Heart right ventricle (tissue), 16 donors: ENCODE results near the gene MAP3K6. TPM values are rescaled to one million over a fixed set of nuclear protein-coding genes. Genes with fewer than 3 reads are reported as not detected.
A peak's percentile ranks its signal among the peaks of the same experiment; 100 is the strongest.

Experiments used
- ATAC-seq, 8 donors: fragments of 200-7000 bp; cut with Tn5 transposase; one replicate each; pipeline ENCODE4 v1.9.1; 2020; ENCODE audit warnings: mild to moderate bottlenecking in 8 of 8, moderate library complexity in 8 of 8, moderate number of reproducible peaks in 1 of 8
- DNase-seq, 2 donors: peaks; one replicate each; pipeline ENCODE4 v3.0.0-alpha.2; 2020
- H3K27ac ChIP-seq, 10 donors: fragments of 200-600 bp; sonication (generic) in 2 of 10; one replicate each; pipeline versions ENCODE4 v1.5.0 to v1.8.0; 2020 to 2022; ENCODE audit warnings: mild to moderate bottlenecking in 3 of 10
- H3K27me3 ChIP-seq, 7 donors: fragments of 200-600 bp; one replicate each; pipeline ENCODE4 v1.8.0; 2021 to 2022; ENCODE audit warnings: mild to moderate bottlenecking in 2 of 7
- H3K36me3 ChIP-seq, 9 donors: fragments of 200-600 bp; sonication (generic) in 1 of 9; one replicate each; pipeline versions ENCODE4 v1.5.0 to v1.8.0; 2020 to 2022; ENCODE audit warnings: mild to moderate bottlenecking in 2 of 9
- H3K4me1 ChIP-seq, 9 donors: fragments of 200-600 bp; sonication (generic) in 1 of 9; one replicate each; pipeline versions ENCODE4 v1.5.0 to v1.8.0; 2020 to 2022; ENCODE audit warnings: mild to moderate bottlenecking in 4 of 9
- H3K4me3 ChIP-seq, 10 donors: fragments of 200-600 bp; sonication (generic) in 2 of 10; one replicate each; pipeline versions ENCODE4 v1.5.0 to v1.8.0; 2020 to 2022; ENCODE audit warnings: mild to moderate bottlenecking in 7 of 10, moderate library complexity in 2 of 10
- H3K9me3 ChIP-seq, 11 donors: fragments of 200-600 bp in 10 of 11; sonication (generic) in 2 of 11; one replicate each; pipeline versions ENCODE4 v1.5.0 to v1.8.0; 2013 to 2022; ENCODE audit warnings: mild to moderate bottlenecking in 2 of 11, control low read depth in 1 of 11, moderate library complexity in 1 of 11
- WGBS, 2 donors: extraction: QIAGEN DNeasy Blood & Tissue Kit; methylation state at CpG; one replicate each; pipeline ENCODE4 v1.1.7; 2013; ENCODE audit warnings: inconsistent platforms in 1 of 2; 5-methylcytosine and 5-hydroxymethylcytosine counted together
- intact Hi-C, 10 donors: fragments of 100-400 bp; cut with DNase I; formaldehyde crosslinking; loops; one replicate each; pipeline versions ENCODE4 v1.11.1 to v1.14.2; 2022
- polyA plus RNA-seq, 2 donors: library from polyadenylated mRNA; stranded (reverse); fragments of 200-250 nt; gene quantifications; one replicate each; pipeline ENCODE4 v1.2.3, GENCODE V29; 2013
- total RNA-seq, 10 donors: library from RNA; stranded (reverse); fragmentation: NEBNext Ultra II Directional in 3 of 10; extraction: Animal tissue kit (Norgen Biotek cat#: 25700) in 3 of 10; gene quantifications; one replicate each; pipeline versions ENCODE4 v1.2.1 to v1.2.4, GENCODE V29; 2021 to 2023
- TF ChIP-seq, protein P1 (sequence below), 9 donors: fragments of 200-600 bp; sonication (generic) in 2 of 9; IDR thresholded peaks; one replicate each; pipeline versions ENCODE4 v1.5.0 to v1.8.0; 2021 to 2022; ENCODE audit warnings: antibody characterized with exemption in 9 of 9, mild to moderate bottlenecking in 5 of 9, moderate library complexity in 1 of 9
- donor health status: Arrhythmogenic right ventricular cardiomyopathy.
- donor health status: ischemic (EF 13 %, LVEDD 7.1; RV severe dilation, severe dysfunction).
- donor health status: healthy with polysubstance abuse.
- donor health status: DM: no; HTN: yes; CAD: no.
- donor health status: DM: no; HTN: no; CAD: no.
- donor health status: ischemic (EF 25% LVEDD 6.9; RV normal size, moderate dysfunction).
- donor health status: ischemic (EF 25% LVEDD 5.7; RV mildly dilated, moderate dysfunction).
- donor health status: healthy.
- donor health status: DM: yes; HTN: yes; CAD: no.
- donor health status: Ischemic cardiomyopathy.
- donor health status: ischemic (EF 35%, LVEDD 5.7; RV mildly dilated, moderate dysfunction).
- donor health status: nonischemic (EF 11% LVEDD 7.7; RV severe dilation, severe dysfunction).
- donor health status: DM: yes; HTN: yes; CAD: no.
- donor health status: PGD.
- donor health status: ischemic (EF 29% LVEDD 5.4; RV normal size, mild dysfunction).
- donor health status: nonischemic (EF 23%, LVEDD 6.1; RV moderate dilation, normal function).

MAP3K6 gene
- total and polyA plus RNA-seq, 12 donors = 18.6 to 179 (median 30.4) TPM

DNA sequence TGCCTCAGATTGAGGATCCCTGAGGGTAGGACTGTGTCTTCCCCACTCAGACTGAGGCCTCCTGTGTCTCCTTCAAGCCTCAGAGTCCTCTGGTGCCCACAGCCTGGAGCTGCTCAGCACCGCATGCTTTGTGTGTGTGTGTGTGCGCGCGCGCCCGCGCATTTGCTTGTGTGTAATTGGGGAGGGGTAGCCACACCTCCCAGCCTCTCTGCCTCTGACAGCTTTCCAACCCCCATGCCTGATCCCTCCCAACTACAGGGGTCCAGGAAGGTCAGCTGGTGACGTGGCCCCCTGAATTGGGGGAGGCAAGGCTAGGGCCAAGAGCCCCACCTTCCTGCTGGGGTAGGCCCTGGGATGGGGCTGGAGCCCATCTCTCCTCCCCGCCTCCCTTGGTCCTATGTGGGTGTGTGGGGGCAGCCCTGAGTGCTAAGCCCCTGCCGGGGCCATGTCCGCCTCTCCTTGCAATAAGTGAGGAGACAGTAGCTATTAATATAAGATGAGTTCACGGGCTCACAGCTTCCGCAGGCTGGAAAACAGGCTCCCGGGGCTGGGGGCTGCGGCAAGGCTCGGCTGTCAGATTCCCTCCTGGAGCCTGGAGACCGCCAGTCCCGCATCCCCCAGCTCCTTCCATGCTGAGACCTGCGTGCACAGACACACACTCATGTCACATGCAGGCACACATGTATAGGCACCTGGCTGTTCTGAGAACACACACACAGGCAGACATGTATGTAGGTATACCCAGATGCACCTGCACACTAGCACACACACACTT is 32.7 kb upstream of the MAP3K6 start:
- no peak for DNase-seq
- Histone ChIP-seq H3K4me3 (no peak overlapping the region), H3K9me3 (no peaks in the 10 kb centered on the region), H3K27me3 (no peaks in the 10 kb centered on the region), H3K4me1 (peaks cover 26 to 96% (median 79%) of the 10 kb centered on the region in 9 donors), H3K27ac (peak overlapping the region in 5 of 10 donors; percentile 10 to 26 (median 21)), H3K36me3 (no peaks in the 10 kb centered on the region)
- TF ChIP-seq, protein P1, sequence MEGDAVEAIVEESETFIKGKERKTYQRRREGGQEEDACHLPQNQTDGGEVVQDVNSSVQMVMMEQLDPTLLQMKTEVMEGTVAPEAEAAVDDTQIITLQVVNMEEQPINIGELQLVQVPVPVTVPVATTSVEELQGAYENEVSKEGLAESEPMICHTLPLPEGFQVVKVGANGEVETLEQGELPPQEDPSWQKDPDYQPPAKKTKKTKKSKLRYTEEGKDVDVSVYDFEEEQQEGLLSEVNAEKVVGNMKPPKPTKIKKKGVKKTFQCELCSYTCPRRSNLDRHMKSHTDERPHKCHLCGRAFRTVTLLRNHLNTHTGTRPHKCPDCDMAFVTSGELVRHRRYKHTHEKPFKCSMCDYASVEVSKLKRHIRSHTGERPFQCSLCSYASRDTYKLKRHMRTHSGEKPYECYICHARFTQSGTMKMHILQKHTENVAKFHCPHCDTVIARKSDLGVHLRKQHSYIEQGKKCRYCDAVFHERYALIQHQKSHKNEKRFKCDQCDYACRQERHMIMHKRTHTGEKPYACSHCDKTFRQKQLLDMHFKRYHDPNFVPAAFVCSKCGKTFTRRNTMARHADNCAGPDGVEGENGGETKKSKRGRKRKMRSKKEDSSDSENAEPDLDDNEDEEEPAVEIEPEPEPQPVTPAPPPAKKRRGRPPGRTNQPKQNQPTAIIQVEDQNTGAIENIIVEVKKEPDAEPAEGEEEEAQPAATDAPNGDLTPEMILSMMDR (IDR thresholded peaks at IDR 0.05) = no peak
- intact Hi-C loops = loop anchor here in 9 of 10 donors (5.0 to 10.0 kb wide), 6 partner anchors 77 to 355 kb away; partner anchors contain the start of gene TMEM222 (in 1 of the 9)
- WGBS, 2 donors = 40 to 45% methylated on average over 19 of the region's 19 CpGs
- peak in 1 of 8 donors; percentile 15 for ATAC-seq

- Histone ChIP-seq H3K27me3 (no peaks in the 10 kb centered on the region), H3K27ac (peak overlapping the region in 2 of 10 donors; percentile 10 to 22), H3K4me3 (no peak overlapping the region), H3K4me1 (peaks cover 17 to 87% (median 70%) of the 10 kb centered on the region in 9 donors), H3K36me3 (no peaks in the 10 kb centered on the region), H3K9me3 (no peaks in the 10 kb centered on the region)
- intact Hi-C loops = loop anchor here in 6 of 10 donors (5.0 to 10.0 kb wide), 5 partner anchors 76 to 354 kb away; partner anchors contain the start of gene TMEM222 (in 1 of the 6)
- WGBS, 2 donors = 88 to 91% methylated on average over 4 of the region's 4 CpGs
- DNase-seq (no peak), ATAC-seq (no peak)
- TF ChIP-seq, protein P1 (IDR thresholded peaks at IDR 0.05) = no peak
Observed at GRCh38 chr1:27398405-27399149, 31.8 kb upstream of the MAP3K6 start.

- H3K4me3 ChIP-seq = no peak overlapping the region
- no peaks in the 10 kb centered on the region for H3K27me3 ChIP-seq
- DNase-seq = no peak
- H3K36me3 ChIP-seq = no peaks in the 10 kb centered on the region
- no peak for ATAC-seq
- H3K4me1 ChIP-seq = peaks cover 10 to 81% (median 62%) of the 10 kb centered on the region in 9 donors
- no peaks in the 10 kb centered on the region for H3K9me3 ChIP-seq
- H3K27ac ChIP-seq = peak overlapping the region in 3 of 10 donors; percentile 12 to 68 (median 22)
- 73 to 80% methylated on average over 7 of the region's 7 CpGs for WGBS, 2 donors
- intact Hi-C loops = loop anchor here in 6 of 10 donors (5.0 to 10.0 kb wide), 5 partner anchors 75 to 353 kb away; partner anchors contain the start of gene TMEM222 (in 1 of the 6)
- TF ChIP-seq, protein P1 (IDR thresholded peaks at IDR 0.05) = no peak
Observed at GRCh38 chr1:27397749-27398148, 31.0 kb upstream of the MAP3K6 start.

- ATAC-seq (no peak), DNase-seq (no peak)
- Histone ChIP-seq H3K27me3 (no peaks in the 10 kb centered on the region), H3K36me3 (no peaks in the 10 kb centered on the region), H3K9me3 (no peaks in the 10 kb centered on the region), H3K4me3 (no peak overlapping the region), H3K4me1 (peaks cover 4 to 79% (median 55%) of the 10 kb centered on the region in 9 donors), H3K27ac (peak overlapping the region in 8 of 10 donors; percentile 12 to 75 (median 53))
- intact Hi-C loops = loop anchor here in 6 of 10 donors (5.0 to 10.0 kb wide), 5 partner anchors 75 to 352 kb away; partner anchors contain the start of gene TMEM222 (in 1 of the 6)
- TF ChIP-seq, protein P1 (IDR thresholded peaks at IDR 0.05) = no peak
- 49 to 62% methylated on average over 3 of the region's 3 CpGs for WGBS, 2 donors
Observed at GRCh38 chr1:27397110-27397509, 30.3 kb upstream of the MAP3K6 start.
